Measurements from ENCODE around the gene GABPB1.
"Not testable (repeated sequence)": the region's sequence is repeated elsewhere in the genome, so short reads cannot be mapped to it uniquely, and the experiment has no call there.

Gene GABPB1

GRCh38 chr15:50354838-50355618 lies at the start of gene GABPB1:
Gene GABPB1, minus strand, starts transcription at chr15:50355198. Its CDS starts 45,400 bp downstream, at chr15:50309798.
- peak; percentile 82 to 95 (median 84) for DNase-seq

GRCh38 chr15:50391561-50391960 lies 36.6 kb upstream of the GABPB1 start:
- not testable (repeated sequence) for DNase-seq

- DNase-seq = no peak
Measured at GRCh38 chr15:50390554-50391264, 35.7 kb upstream of the GABPB1 start.

- not testable (repeated sequence) for DNase-seq
Measured at GRCh38 chr15:50382408-50382807, 27.4 kb upstream of the GABPB1 start.

- DNase-seq = no peak
Measured at GRCh38 chr15:50381438-50381837, 26.4 kb upstream of the GABPB1 start.

GRCh38 chr15:50380089-50380488 lies 25.1 kb upstream of the GABPB1 start:
- no peak for DNase-seq

GRCh38 chr15:50379413-50379812 lies 24.4 kb upstream of the GABPB1 start:
- not testable (repeated sequence) for DNase-seq

- no peak for DNase-seq
Measured at GRCh38 chr15:50378776-50379175, 23.8 kb upstream of the GABPB1 start.

GRCh38 chr15:50377867-50378751 lies 23.1 kb upstream of the GABPB1 start:
- DNase-seq = no peak

- not testable (repeated sequence) for DNase-seq
Measured at GRCh38 chr15:50369564-50369963, 14.6 kb upstream of the GABPB1 start.

- no peak for DNase-seq
Measured at GRCh38 chr15:50365971-50366370, 11.0 kb upstream of the GABPB1 start.

- DNase-seq = no peak
Measured at GRCh38 chr15:50365570-50365969, 10.6 kb upstream of the GABPB1 start.

GRCh38 chr15:50363612-50364011 lies 8.6 kb upstream of the GABPB1 start:
- no peak for DNase-seq

- DNase-seq = no peak
Measured at GRCh38 chr15:50361756-50362155, 6.8 kb upstream of the GABPB1 start.

- no peak for DNase-seq
Measured at GRCh38 chr15:50358845-50359244, 3.8 kb upstream of the GABPB1 start.

GRCh38 chr15:50355980-50356379 lies 982 bp upstream of the GABPB1 start:
- no peak for DNase-seq

- no peak for DNase-seq
Measured at GRCh38 chr15:50355619-50355905, 564 bp upstream of the GABPB1 start.

GRCh38 chr15:50353975-50354837 lies 792 bp downstream of the GABPB1 start:
- peak; percentile 37 to 47 (median 46) for DNase-seq

- DNase-seq = no peak
Measured at GRCh38 chr15:50353251-50353974, 1.6 kb downstream of the GABPB1 start.

GRCh38 chr15:50350621-50351020 lies 4.4 kb downstream of the GABPB1 start:
- no peak for DNase-seq

GRCh38 chr15:50345298-50345697 lies 9.7 kb downstream of the GABPB1 start:
- DNase-seq = no peak

- no peak for DNase-seq
Measured at GRCh38 chr15:50344006-50344464, 11.0 kb downstream of the GABPB1 start.

All from activated naive CD4-positive, alpha-beta T cell (primary cell).